GM19324 (cell line): ENCODE data around the gene MLST8.
A peak's percentile ranks its signal among the peaks of the same experiment; 100 is the strongest.

Experiments
- ATAC-seq: cut with Tn5 transposase; IDR thresholded peaks from one replicate; pipeline ENCODE4 v1.9.1; 2021; ENCODE audit warnings: mild to moderate bottlenecking, moderate library complexity; ENCODE audit not compliant: unreplicated experiment, low FRiP score

Gene MLST8

GRCh38 chr16:2205104-2205966 lies at the start of gene MLST8:
TSS of gene MLST8 (plus strand) at chr16:2205454. CDS start at chr16:2206086, 632 bp downstream.
- peak; percentile 81 for ATAC-seq

GRCh38 chr16:2155977-2156848 lies 49.0 kb upstream of the MLST8 start:
- ATAC-seq: no peak

DNA sequence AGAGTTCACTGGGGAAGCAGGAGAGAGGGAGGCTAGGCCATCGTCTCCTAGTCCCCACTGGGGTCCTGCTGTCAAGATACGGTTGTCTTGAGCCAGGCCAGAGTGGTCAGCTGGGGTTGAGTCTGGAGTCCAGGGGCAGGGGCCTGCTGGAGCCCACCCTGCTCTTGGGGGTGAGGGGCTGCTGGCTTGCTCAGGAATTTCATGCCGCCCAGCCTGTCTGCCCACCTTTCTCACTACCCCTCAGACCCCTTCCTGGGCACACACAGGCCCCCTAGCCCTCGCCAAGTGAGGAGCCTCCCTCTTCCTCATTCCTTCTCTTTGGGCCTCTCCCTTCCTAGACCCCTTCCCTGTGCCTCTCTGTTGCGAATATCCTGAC lies 48.4 kb upstream of the MLST8 start:
- no peak for ATAC-seq

DNA sequence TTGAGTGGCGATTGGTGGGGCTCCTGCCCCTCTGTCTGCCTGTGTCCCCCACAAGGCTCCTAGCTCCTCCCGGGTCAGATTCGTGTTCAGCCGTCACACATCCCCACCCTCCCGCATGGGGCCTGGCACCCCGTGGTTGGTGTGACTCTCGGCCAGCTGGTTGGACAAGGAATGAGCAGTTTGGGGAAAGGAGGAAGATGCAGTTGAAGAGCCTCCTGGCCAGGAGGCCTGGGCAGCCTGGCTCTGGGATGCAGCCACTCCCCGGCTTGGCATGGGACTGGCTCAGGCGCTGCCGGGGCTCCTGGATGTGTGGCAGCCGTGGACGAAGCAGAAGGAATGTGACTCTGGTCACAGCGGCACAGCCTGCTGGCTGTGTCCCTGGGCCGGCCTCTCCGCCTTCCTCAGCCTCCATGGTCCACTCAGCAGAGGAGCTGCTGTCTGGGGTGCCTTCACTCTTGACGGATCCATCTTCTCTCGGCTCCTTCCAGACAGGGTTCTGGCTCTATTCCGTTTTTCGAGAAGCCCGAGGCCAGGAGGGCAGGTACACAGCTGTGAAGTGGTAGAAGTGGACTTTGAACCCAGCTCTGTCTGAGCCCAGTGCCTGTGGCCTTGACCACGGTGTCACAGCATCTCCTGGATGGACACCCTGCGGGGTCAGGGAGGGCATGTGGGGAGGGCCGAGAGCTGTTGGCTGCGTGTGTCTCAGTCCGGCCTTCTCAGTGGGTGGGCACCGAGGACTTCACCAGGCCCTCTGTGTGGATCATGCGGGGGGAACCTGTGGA lies 47.6 kb upstream of the MLST8 start:
- no peak for ATAC-seq

GRCh38 chr16:2158262-2158638 lies 47.0 kb upstream of the MLST8 start:
- no peak for ATAC-seq

DNA sequence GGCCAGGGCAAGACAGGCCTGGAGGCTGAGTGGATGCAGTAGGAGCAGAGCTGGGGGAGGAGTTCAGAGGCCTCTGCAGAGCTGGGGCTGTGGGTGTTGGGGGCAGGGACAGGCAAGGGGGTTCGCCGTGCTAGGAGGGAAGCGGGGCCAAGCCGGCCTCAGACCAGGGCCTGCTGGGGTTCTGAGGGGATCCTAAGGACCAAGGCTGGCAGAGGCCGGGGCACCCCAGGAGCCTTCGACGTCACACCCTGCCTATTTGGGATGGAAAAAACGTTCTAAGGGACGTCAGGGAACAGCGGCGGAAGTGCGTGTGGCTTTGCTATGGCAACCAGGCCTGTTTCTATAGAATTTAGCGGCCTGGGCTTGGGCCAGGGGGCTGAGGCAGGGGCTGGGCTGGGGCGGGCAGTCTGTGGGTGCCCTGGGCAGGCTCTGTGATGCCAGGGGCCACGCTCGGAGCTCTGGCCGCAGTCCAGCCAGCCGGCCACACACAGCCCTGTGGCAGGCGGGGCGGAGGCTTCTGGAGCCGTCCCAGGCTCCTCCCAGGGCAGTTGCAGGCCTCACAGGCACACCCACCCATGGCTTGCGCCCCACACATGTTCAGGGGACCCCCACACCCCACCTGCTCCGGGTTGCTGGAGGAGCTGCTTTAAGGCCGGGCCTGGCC lies 45.9 kb upstream of the MLST8 start:
- no peak for ATAC-seq

DNA sequence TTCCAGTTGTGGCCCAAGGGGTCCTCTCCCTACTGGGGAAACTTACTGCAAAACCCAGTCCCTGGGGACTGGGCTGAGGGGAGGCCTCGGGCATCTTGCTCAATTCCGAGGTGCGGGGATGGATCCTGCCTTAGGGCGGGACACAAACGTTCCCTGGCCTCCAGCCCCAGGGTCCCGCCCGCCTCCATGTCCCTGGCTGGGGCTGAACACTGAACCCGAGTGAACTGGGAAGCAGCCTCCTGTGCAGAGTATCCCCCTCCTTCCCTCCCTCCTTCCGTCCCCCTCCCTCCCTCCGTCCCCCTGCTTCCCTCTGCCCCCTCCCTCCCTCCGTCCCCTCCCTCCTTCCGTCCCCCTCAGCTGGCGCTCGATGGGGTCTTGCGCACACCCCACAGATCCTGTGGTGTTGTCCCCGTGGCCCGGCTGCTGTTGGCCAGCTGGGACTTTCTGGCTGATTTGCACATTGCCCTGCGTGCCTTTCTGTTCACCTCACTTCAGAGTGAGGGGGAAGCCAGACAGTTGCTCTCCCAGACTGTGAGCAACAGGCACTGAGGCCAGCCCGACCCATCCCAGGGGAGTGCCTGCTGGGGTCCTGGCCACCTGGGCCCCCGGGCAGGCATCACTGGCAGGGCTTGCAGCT lies 44.2 kb upstream of the MLST8 start:
- ATAC-seq: no peak

- no peak for ATAC-seq
Measured at GRCh38 chr16:2161911-2162310, 43.3 kb upstream of the MLST8 start.

GRCh38 chr16:2162676-2163118 lies 42.6 kb upstream of the MLST8 start:
- no peak for ATAC-seq

- ATAC-seq: no peak
Measured at GRCh38 chr16:2163211-2163881, 41.9 kb upstream of the MLST8 start.

GRCh38 chr16:2165861-2166260 lies 39.4 kb upstream of the MLST8 start:
- ATAC-seq: no peak

- no peak for ATAC-seq
Measured at GRCh38 chr16:2166263-2167067, 38.8 kb upstream of the MLST8 start.

- no peak for ATAC-seq
Measured at GRCh38 chr16:2167068-2167638, 38.1 kb upstream of the MLST8 start.

GRCh38 chr16:2170080-2170479 lies 35.2 kb upstream of the MLST8 start:
- no peak for ATAC-seq

GRCh38 chr16:2170587-2171435 lies 34.4 kb upstream of the MLST8 start:
- ATAC-seq: no peak

DNA sequence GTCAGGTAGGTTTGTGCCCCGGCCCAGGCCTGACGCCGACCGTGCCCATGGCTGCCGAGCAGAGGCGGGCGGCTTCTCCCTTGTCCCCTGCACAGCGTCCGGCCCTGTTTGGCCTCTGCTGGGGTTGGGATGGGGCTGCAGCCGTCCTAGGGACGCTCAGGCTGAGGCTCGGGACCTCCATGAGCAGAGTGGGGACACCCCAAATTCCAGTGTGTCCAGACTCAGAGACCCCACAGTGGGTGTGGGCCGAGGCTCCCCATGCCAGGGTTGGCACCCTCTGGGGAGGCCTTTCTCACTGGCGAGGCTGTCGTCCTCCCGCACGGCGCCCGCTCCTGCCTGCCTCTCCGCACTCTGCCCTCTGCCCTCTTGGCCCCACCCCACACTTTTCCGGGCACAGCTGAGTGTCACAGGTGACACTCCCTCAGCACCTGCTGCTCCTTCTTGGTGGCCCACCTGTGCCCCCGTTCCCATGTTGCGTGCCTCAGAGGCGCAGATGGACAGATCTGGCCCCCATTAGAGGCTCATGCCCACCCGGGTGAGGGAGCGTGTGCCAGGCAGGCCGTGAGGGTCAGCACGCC lies 33.6 kb upstream of the MLST8 start:
- ATAC-seq: no peak
